ENCODE data around the gene LTBP1. TPM values are rescaled to one million over a fixed set of nuclear protein-coding genes. Genes with fewer than 3 reads are reported as not detected.

Gene LTBP1
- total and polyA plus RNA-seq, 8 donors, result 11.0 to 134 (median 25.6) TPM

DNA sequence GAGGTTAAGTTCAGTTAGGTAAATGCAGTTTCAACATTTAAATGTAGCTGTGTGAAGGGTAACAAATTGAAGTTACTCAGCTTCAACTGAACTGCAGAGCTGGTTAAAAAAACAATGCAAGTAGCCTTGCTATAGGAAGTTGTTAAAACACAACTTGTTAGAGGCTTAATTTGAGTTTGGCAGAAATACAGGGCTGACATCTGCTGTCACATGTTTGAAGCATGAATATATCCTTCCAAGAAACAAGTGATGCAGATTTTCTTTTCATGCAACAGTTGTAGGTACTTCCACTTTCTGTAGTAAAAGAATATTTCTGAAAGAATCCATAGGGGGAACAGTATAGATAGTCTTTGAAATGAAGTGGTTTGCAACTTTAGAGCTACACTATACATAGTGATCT, 321.0 kb downstream of the LTBP1 start:
- Histone ChIP-seq H3K9me3 (peaks cover 0 to 14% (median 7%) of the 10 kb centered on the region in 4 donors), H3K4me1 (peaks cover 0 to 18% (median 4%) of the 10 kb centered on the region in 4 donors), H3K27me3 (no peaks in the 10 kb centered on the region), H3K4me3 (no peak overlapping the region), H3K27ac (no peak overlapping the region), H3K36me3 (peaks cover 0 to 26% (median 16%) of the 10 kb centered on the region in 4 donors)
- no peak for TF ChIP-seq POLR2AphosphoS5 (IDR thresholded peaks at IDR 0.05)
- no peak for TF ChIP-seq EP300 (IDR thresholded peaks at IDR 0.05)
- no peak for TF ChIP-seq CTCF (IDR thresholded peaks at IDR 0.05)
- no peak for TF ChIP-seq POLR2A (IDR thresholded peaks at IDR 0.05)
- DNase-seq, result peak in 1 of 2 donors; percentile 48
- intact Hi-C loops (cut with DNase I; ENCODE audit: low total_unique reads), result no loop called here

GRCh38 chr2:33268246-33268831, 321.6 kb downstream of the LTBP1 start:
- Histone ChIP-seq H3K27me3 (no peaks in the 10 kb centered on the region), H3K4me3 (no peak overlapping the region), H3K9me3 (peaks cover 0 to 14% (median 7%) of the 10 kb centered on the region in 4 donors), H3K4me1 (peaks cover 0 to 18% (median 5%) of the 10 kb centered on the region in 4 donors), H3K27ac (no peak overlapping the region), H3K36me3 (peaks cover 0 to 21% (median 12%) of the 10 kb centered on the region in 4 donors)
- intact Hi-C loops (cut with DNase I; ENCODE audit: low total_unique reads), result no loop called here
- 70 to 81% (median 78%) methylated on average over 4 of the region's 4 CpGs for WGBS, 5 donors
- no peak for DNase-seq
- TF ChIP-seq POLR2AphosphoS5 (IDR thresholded peaks at IDR 0.05), result no peak
- no peak for TF ChIP-seq CTCF (IDR thresholded peaks at IDR 0.05)
- TF ChIP-seq POLR2A (IDR thresholded peaks at IDR 0.05), result no peak
- no peak for TF ChIP-seq EP300 (IDR thresholded peaks at IDR 0.05)

- no peak overlapping the region for H3K4me3 ChIP-seq
- no peaks in the 10 kb centered on the region for H3K27me3 ChIP-seq
- 83 to 88% (median 85%) methylated on average over 4 of the region's 4 CpGs for WGBS, 5 donors
- H3K27ac ChIP-seq, result no peak overlapping the region
- intact Hi-C loops (cut with DNase I; ENCODE audit: low total_unique reads), result no loop called here
- peaks cover 0 to 2% (median 0%) of the 10 kb centered on the region in 4 donors for H3K9me3 ChIP-seq
- no peak for DNase-seq
- H3K36me3 ChIP-seq, result peaks cover 0 to 11% (median 5%) of the 10 kb centered on the region in 4 donors
- H3K4me1 ChIP-seq, result peaks cover 0 to 33% (median 18%) of the 10 kb centered on the region in 4 donors
- TF ChIP-seq EP300 (IDR thresholded peaks at IDR 0.05), result no peak
- TF ChIP-seq CTCF (IDR thresholded peaks at IDR 0.05), result no peak
Observed at GRCh38 chr2:33272001-33272400, 325.2 kb downstream of the LTBP1 start.

DNA sequence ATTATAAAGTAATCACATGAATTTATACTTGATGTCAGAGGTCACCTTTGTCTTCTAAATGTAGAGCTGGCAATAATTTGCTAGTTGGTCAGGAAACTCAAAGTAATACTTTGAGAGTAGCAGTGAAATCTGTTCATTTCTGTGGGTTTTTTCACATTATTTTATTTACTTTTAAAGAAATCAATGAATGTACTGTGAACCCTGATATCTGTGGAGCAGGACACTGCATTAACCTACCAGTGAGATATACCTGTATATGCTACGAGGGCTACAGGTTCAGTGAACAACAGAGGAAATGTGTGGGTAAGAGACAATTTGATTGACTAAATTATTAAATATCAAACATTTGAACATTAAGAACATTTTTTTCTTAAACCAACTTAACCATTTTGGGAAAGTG, 326.7 kb downstream of the LTBP1 start:
- 79 to 93% (median 88%) methylated on average over 1 of the region's 1 CpG for WGBS, 5 donors
- no peak for DNase-seq
- TF ChIP-seq CTCF (IDR thresholded peaks at IDR 0.05) (no peak), EP300 (IDR thresholded peaks at IDR 0.05) (no peak), POLR2A (IDR thresholded peaks at IDR 0.05) (no peak), POLR2AphosphoS5 (IDR thresholded peaks at IDR 0.05) (no peak)
- no peak overlapping the region for H3K27ac ChIP-seq
- intact Hi-C loops (cut with DNase I; ENCODE audit: low total_unique reads), result no loop called here
- H3K27me3 ChIP-seq, result no peaks in the 10 kb centered on the region
- no peak overlapping the region for H3K4me3 ChIP-seq
- peaks cover 0 to 39% (median 17%) of the 10 kb centered on the region in 4 donors for H3K4me1 ChIP-seq
- H3K9me3 ChIP-seq, result no peaks in the 10 kb centered on the region
- H3K36me3 ChIP-seq, result peaks cover 0 to 11% (median 4%) of the 10 kb centered on the region in 4 donors
